DOHH2 (cell line): ENCODE data around the gene TSC22D3.
"Not testable (repeated sequence)": the region's sequence is repeated elsewhere in the genome, so short reads cannot be mapped to it uniquely, and the experiment has no call there.

Experiments
- H3F3A ChIP-seq: fragments of 200-600 bp; sonication (generic), shearing (Covaris generic); 2 replicates; pipeline ENCODE4 v1.6.0; 2016; ENCODE audit warnings: antibody characterized with exemption, mild to moderate bottlenecking; ENCODE audit not compliant: control insufficient read depth, insufficient read depth
- H3K27ac ChIP-seq: fragments of 200-600 bp; sonication (generic); 2 replicates; pipeline ENCODE4 v1.5.1; 2014; ENCODE audit warnings: low read depth, mild to moderate bottlenecking, low read length, moderate library complexity
- H3K27me3 ChIP-seq: fragments of 200-600 bp; sonication (generic); 2 replicates; pipeline ENCODE4 v1.6.1; 2014; ENCODE audit warnings: mild to moderate bottlenecking, low read length, mixed read lengths; ENCODE audit not compliant: control insufficient read depth
- H3K36me3 ChIP-seq: fragments of 200-600 bp; sonication (generic); 2 replicates; pipeline ENCODE4 v1.6.1; 2014; ENCODE audit warnings: mild to moderate bottlenecking, low read length, moderate library complexity, mixed read lengths; ENCODE audit not compliant: control insufficient read depth
- H3K4me1 ChIP-seq: fragments of 200-600 bp; sonication (generic); 2 replicates; pipeline ENCODE4 v1.6.1; 2014; ENCODE audit warnings: mild to moderate bottlenecking, low read length, mixed read lengths; ENCODE audit not compliant: control insufficient read depth
- H3K4me2 ChIP-seq: fragments of 200-600 bp; sonication (generic); 2 replicates; pipeline ENCODE4 v1.6.0; 2014; ENCODE audit warnings: mild to moderate bottlenecking, low read length, moderate library complexity
- H3K4me3 ChIP-seq: fragments of 200-600 bp; sonication (generic); 2 replicates; pipeline ENCODE4 v1.5.1; 2014; ENCODE audit warnings: mild to moderate bottlenecking, low read length, mixed read lengths
- H3K79me2 ChIP-seq: fragments of 200-600 bp; sonication (generic); 2 replicates; pipeline ENCODE4 v1.6.1; 2014; ENCODE audit warnings: mild to moderate bottlenecking, low read length, mixed read lengths; ENCODE audit not compliant: control insufficient read depth
- H3K9me2 ChIP-seq: fragments of 200-600 bp; sonication (generic); replicated peaks from 2 replicates; pipeline ENCODE4 v1.6.1; 2014; ENCODE audit warnings: mild to moderate bottlenecking, low read length, mixed read lengths; ENCODE audit not compliant: control insufficient read depth
- H3K9me3 ChIP-seq: fragments of 200-600 bp; sonication (generic); 2 replicates; pipeline ENCODE4 v1.6.1; 2014; ENCODE audit warnings: antibody characterized with exemption, low read length, mixed read lengths; ENCODE audit not compliant: control insufficient read depth, insufficient read depth
- H4K20me1 ChIP-seq: fragments of 200-600 bp; sonication (generic); 2 replicates; pipeline ENCODE4 v1.6.0; 2014; ENCODE audit warnings: low read depth, mild to moderate bottlenecking, antibody characterized with exemption, low read length, moderate library complexity; ENCODE audit not compliant: control insufficient read depth, insufficient read depth
- EZH2phosphoT487 ChIP-seq: fragments of 200-600 bp; sonication (generic); IDR thresholded peaks from 2 replicates; pipeline ENCODE4 v1.6.1; 2017; ENCODE audit warnings: borderline replicate concordance, mild to moderate bottlenecking, antibody characterized with exemption, low read length, moderate library complexity, mixed read lengths
- TF ChIP-seq, protein P1 (sequence below): fragments of 200-600 bp; sonication (generic); IDR thresholded peaks from one replicate; pipeline ENCODE4 v1.5.1; 2014; ENCODE audit warnings: antibody characterized with exemption, mild to moderate bottlenecking, low read depth, low read length; ENCODE audit not compliant: poor library complexity, severe bottlenecking

The TSC22D3 gene

DNA sequence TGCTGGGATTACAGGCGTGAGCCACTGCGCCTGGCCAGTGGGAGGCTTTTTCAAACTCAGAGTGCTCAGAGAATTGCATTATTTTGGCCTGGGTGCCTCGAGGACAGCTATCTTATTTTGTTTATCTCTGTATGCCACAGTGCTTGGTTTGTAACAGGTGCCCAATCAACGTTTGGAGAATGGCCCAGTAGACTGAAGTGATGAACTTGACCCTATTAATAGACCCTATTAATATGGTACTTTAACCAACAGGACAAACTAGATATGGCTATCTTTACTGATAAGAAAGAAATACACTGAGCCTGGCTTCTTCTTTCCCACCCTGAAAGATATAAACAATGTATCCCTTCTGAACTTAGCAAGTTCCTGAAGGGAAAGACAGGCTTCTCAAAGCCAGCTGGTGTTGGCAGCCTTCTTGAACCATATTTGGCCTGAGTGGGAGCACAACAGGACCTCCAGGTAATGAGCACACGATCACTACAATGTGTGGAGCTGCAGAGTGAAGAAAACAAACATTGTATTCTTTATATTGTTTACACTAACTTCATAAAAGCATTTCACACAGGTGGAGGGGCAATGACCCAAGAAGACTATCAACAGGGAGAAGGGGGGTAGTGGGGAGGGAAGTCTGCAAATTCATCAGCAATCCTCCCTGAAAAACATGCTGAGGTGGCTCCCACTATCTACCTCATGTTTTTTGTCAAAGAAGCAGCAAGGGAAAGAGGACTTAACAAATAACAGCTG is 105.5 kb downstream of the TSC22D3 start:
- Histone ChIP-seq H3K4me3 (no peak overlapping the region), H3K4me2 (no peak overlapping the region), H4K20me1 (no peaks in the 10 kb centered on the region), H3K36me3 (no peaks in the 10 kb centered on the region; the same call in 1 of the 2 replicates), H3K9me2 (no peaks in the 10 kb centered on the region), H3K27me3 (no peaks in the 10 kb centered on the region), H3K9me3 (no peaks in the 10 kb centered on the region), H3K27ac (no peak overlapping the region), H3K4me1 (peaks cover 23% of the 10 kb centered on the region), H3F3A (peaks cover 11% of the 10 kb centered on the region), H3K79me2 (peaks cover 15% of the 10 kb centered on the region)
- no peak for TF ChIP-seq EZH2phosphoT487
- TF ChIP-seq, protein P1, sequence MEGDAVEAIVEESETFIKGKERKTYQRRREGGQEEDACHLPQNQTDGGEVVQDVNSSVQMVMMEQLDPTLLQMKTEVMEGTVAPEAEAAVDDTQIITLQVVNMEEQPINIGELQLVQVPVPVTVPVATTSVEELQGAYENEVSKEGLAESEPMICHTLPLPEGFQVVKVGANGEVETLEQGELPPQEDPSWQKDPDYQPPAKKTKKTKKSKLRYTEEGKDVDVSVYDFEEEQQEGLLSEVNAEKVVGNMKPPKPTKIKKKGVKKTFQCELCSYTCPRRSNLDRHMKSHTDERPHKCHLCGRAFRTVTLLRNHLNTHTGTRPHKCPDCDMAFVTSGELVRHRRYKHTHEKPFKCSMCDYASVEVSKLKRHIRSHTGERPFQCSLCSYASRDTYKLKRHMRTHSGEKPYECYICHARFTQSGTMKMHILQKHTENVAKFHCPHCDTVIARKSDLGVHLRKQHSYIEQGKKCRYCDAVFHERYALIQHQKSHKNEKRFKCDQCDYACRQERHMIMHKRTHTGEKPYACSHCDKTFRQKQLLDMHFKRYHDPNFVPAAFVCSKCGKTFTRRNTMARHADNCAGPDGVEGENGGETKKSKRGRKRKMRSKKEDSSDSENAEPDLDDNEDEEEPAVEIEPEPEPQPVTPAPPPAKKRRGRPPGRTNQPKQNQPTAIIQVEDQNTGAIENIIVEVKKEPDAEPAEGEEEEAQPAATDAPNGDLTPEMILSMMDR = no peak

DNA sequence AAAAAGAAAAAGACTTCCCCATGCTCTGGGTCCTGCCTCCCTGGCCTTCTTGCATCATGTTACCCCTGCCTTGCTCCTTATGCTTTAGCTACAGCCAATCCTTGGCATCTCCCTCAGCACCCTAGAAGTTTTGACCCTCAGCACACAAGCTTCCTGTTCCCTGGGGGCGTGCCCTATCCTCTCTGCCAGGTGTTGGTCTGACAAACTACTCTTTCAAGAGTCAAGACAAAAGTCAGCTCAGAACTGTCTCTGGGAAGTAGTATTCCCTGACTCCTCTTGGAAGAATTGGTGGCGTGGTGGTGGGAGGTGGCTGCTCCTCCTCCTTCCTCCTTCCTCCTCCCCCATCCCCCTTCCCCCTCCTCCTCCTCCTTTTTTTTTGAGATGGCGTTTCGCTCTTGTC is 106.3 kb downstream of the TSC22D3 start:
- TF ChIP-seq, protein P1 = no peak
- TF ChIP-seq EZH2phosphoT487 = no peak
- no peaks in the 10 kb centered on the region for H4K20me1 ChIP-seq
- H3K27me3 ChIP-seq = no peaks in the 10 kb centered on the region

DNA sequence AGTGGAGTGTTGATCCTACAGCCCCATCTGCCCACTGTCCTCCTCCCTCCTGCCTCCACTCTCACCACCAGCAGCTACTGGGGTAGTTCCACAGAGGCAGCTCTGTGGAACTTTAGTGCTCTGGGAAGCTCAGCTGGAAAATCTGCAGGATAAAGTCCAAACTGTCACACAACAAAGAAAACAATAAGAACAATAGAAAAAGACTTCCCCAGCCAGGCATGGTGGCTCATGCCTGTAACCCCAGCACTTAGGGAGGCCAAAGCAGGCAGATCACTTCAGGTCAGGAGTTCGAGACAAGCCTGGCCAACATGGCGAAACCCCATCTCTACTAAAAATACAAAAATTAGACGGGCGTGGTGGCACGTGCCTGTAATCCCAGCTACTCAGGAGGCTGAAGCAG is 106.9 kb downstream of the TSC22D3 start:
- H3K27me3 ChIP-seq = not testable (repeated sequence)

More for the DNA sequence above, 106.3 kb downstream of the TSC22D3 start:
- Histone ChIP-seq H3K36me3 (no peaks in the 10 kb centered on the region), H3K4me1 (peaks cover 15% of the 10 kb centered on the region), H3K4me2 (no peak overlapping the region), H3F3A (peaks cover 7% of the 10 kb centered on the region), H3K79me2 (peaks cover 13% of the 10 kb centered on the region), H3K4me3 (no peak overlapping the region), H3K27ac (no peak overlapping the region), H3K9me2 (no peaks in the 10 kb centered on the region), H3K9me3 (no peaks in the 10 kb centered on the region)

DNA sequence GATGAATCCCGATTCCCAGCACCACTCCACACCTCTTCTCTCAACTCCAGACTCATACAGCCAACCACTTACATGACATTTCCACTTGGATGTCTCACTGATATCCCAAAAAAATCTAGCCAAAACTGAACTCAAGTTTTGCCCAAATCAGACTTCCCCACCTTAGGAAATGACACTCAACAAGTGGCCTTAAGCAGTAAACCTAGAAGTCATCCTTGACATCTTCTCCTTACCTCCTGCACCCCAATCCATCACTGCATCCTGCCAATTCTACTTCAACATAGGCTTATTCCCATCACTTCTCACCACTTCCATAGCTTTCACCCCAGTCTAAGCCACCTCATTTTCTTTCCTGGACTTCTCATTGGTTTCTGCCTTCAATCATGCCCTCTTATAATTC is 108.2 kb downstream of the TSC22D3 start:
- H3K4me1 ChIP-seq = no peaks in the 10 kb centered on the region
- TF ChIP-seq, protein P1 = no peak
- TF ChIP-seq EZH2phosphoT487 = no peak
- H3K4me3 ChIP-seq = no peak overlapping the region
- no peaks in the 10 kb centered on the region for H4K20me1 ChIP-seq
- peaks cover 13% of the 10 kb centered on the region for H3K79me2 ChIP-seq
- no peak overlapping the region for H3K4me2 ChIP-seq
- H3K9me3 ChIP-seq = no peaks in the 10 kb centered on the region
- H3K27me3 ChIP-seq = no peaks in the 10 kb centered on the region
- H3K27ac ChIP-seq = no peak overlapping the region
- H3K9me2 ChIP-seq = no peaks in the 10 kb centered on the region
- no peaks in the 10 kb centered on the region for H3K36me3 ChIP-seq
- H3F3A ChIP-seq = no peaks in the 10 kb centered on the region

More for the DNA sequence above, 106.9 kb downstream of the TSC22D3 start:
- not testable (repeated sequence) for H3K4me3 ChIP-seq, H3K27ac ChIP-seq, H3K4me2 ChIP-seq, H4K20me1 ChIP-seq, H3F3A ChIP-seq, H3K9me2 ChIP-seq, H3K36me3 ChIP-seq, H3K9me3 ChIP-seq
- H3K79me2 ChIP-seq = peaks cover 13% of the 10 kb centered on the region
- H3K4me1 ChIP-seq = peaks cover 11% of the 10 kb centered on the region
